Thymus (tissue), 2 donors: ENCODE data around the gene SS18L1. TPM values are rescaled to one million over a fixed set of nuclear protein-coding genes. Genes with fewer than 3 reads are reported as not detected.

Experiments used
- polyA plus RNA-seq: library from polyadenylated mRNA; stranded (reverse); fragments of 200-250 nt; gene quantifications from one replicate; pipeline ENCODE4 v1.2.3, GENCODE V29; 2013
- total RNA-seq: library from RNA; stranded (reverse); fragments of 120-200 nt; gene quantifications from one replicate; pipeline ENCODE4 v1.2.4, GENCODE V29; 2013
- donor health status: healthy.

The SS18L1 gene
- total and polyA plus RNA-seq, 2 donors, result 6.2 to 22.3 TPM

Other genes starting within 250 kb of the SS18L1 start
- 3.4 TPM for gene TAF4, start 77.9 kb upstream of the SS18L1 start, total RNA-seq
- 12.0 TPM for gene TAF4, start 77.9 kb upstream of the SS18L1 start, polyA plus RNA-seq
- 29.9 TPM for gene LSM14B, start 21.3 kb upstream of the SS18L1 start, total RNA-seq
- 23.1 TPM for gene LSM14B, start 21.3 kb upstream of the SS18L1 start, polyA plus RNA-seq
- 362 TPM for gene PSMA7, start 375 bp upstream of the SS18L1 start, total RNA-seq
- gene PSMA7, start 375 bp upstream of the SS18L1 start, polyA plus RNA-seq, result 264 TPM
- 24.8 TPM for gene MTG2, start 39.3 kb downstream of the SS18L1 start, total RNA-seq
- 47.2 TPM for gene MTG2, start 39.3 kb downstream of the SS18L1 start, polyA plus RNA-seq
- not detected for gene HRH3, start 76.5 kb downstream of the SS18L1 start, total RNA-seq
- gene HRH3, start 76.5 kb downstream of the SS18L1 start, polyA plus RNA-seq, result 0.05 TPM
- gene OSBPL2, start 94.8 kb downstream of the SS18L1 start, total RNA-seq, result 17.4 TPM
- 27.4 TPM for gene OSBPL2, start 94.8 kb downstream of the SS18L1 start, polyA plus RNA-seq
- 80.9 TPM for gene ADRM1, start 159.2 kb downstream of the SS18L1 start, total RNA-seq
- 71.5 TPM for gene ADRM1, start 159.2 kb downstream of the SS18L1 start, polyA plus RNA-seq
- gene LAMA5, start 223.5 kb downstream of the SS18L1 start, total RNA-seq, result 12.8 TPM
- 155 TPM for gene LAMA5, start 223.5 kb downstream of the SS18L1 start, polyA plus RNA-seq
- gene RPS21, start 243.3 kb downstream of the SS18L1 start, total RNA-seq, result 1,987 TPM
- 6,072 TPM for gene RPS21, start 243.3 kb downstream of the SS18L1 start, polyA plus RNA-seq